HepG2 (cell line): ENCODE data around the gene PXDC1. TPM values are rescaled to one million over a fixed set of nuclear protein-coding genes. Genes with fewer than 3 reads are reported as not detected.

Experiments
- AFF4 ChIP-seq: sonication (generic); formaldehyde crosslinking; IDR thresholded peaks from 2 replicates; pipeline ENCODE4 v1.4.0; 2020; ENCODE audit warnings: missing genetic modification reagents
- ATF1 ChIP-seq: IDR thresholded peaks from 2 replicates; pipeline ENCODE4 v1.6.1; 2016; ENCODE audit warnings: mild to moderate bottlenecking, control low read depth
- ESRRA ChIP-seq: sonication (generic); formaldehyde crosslinking; IDR thresholded peaks from 2 replicates; pipeline ENCODE4 v1.5.1; 2020; ENCODE audit warnings: mild to moderate bottlenecking, low read depth, missing genetic modification reagents
- HDAC1 ChIP-seq: sonication (generic); formaldehyde crosslinking; IDR thresholded peaks from 2 replicates; pipeline ENCODE4 v1.5.1; 2020; ENCODE audit warnings: mild to moderate bottlenecking, missing genetic modification reagents
- MXD1 ChIP-seq: sonication (generic); formaldehyde crosslinking; IDR thresholded peaks from 2 replicates; pipeline ENCODE4 v1.4.0; 2020; ENCODE audit warnings: mild to moderate bottlenecking, missing genetic modification reagents
- YY1 ChIP-seq: IDR thresholded peaks from 2 replicates; pipeline ENCODE4 v1.6.1; 2011; ENCODE audit warnings: low read length, low read depth, moderate library complexity, mild to moderate bottlenecking; ENCODE audit not compliant: insufficient read depth, insufficient replicate concordance
- ZBTB25 ChIP-seq: IDR thresholded peaks from 2 replicates; pipeline ENCODE4 v1.6.1; 2018; ENCODE audit warnings: missing genetic modification reagents
- ZHX2 ChIP-seq, 2 experiments: sonication (generic) in 1 of 2; formaldehyde crosslinking in 1 of 2; IDR thresholded peaks; 2 replicates each; pipeline versions ENCODE4 v1.6.1 to v1.9.0; 2014 to 2022; ENCODE audit warnings: antibody characterized with exemption in 1 of 2, borderline replicate concordance in 1 of 2, inconsistent platforms in 1 of 2, low read depth in 1 of 2, missing genetic modification reagents in 1 of 2
- ZNF205 ChIP-seq: IDR thresholded peaks from 2 replicates; pipeline ENCODE4 v1.6.1; 2018; ENCODE audit warnings: missing biosample characterization, missing genetic modification reagents
- ZNF326 ChIP-seq: sonication (generic); formaldehyde crosslinking; IDR thresholded peaks from 2 replicates; pipeline ENCODE4 v1.4.0; 2020; ENCODE audit warnings: missing genetic modification reagents, borderline replicate concordance
- ZNF446 ChIP-seq: sonication (generic); formaldehyde crosslinking; IDR thresholded peaks from 2 replicates; pipeline ENCODE4 v1.5.0; 2020; ENCODE audit warnings: mild to moderate bottlenecking, missing genetic modification reagents
- ZNF552 ChIP-seq: sonication (generic); formaldehyde crosslinking; IDR thresholded peaks from 2 replicates; pipeline ENCODE4 v1.9.0; 2022; ENCODE audit warnings: missing genetic modification reagents, mild to moderate bottlenecking, borderline replicate concordance
- ZNF567 ChIP-seq: sonication (generic); formaldehyde crosslinking; IDR thresholded peaks from 2 replicates; pipeline ENCODE4 v1.8.1; 2023; ENCODE audit warnings: mild to moderate bottlenecking, missing genetic modification reagents, borderline replicate concordance
- ZNF800 ChIP-seq: sonication (generic); formaldehyde crosslinking; IDR thresholded peaks from 2 replicates; pipeline ENCODE4 v1.4.0; 2020; ENCODE audit warnings: missing genetic modification reagents
- polyA plus RNA-seq, 8 experiments: library from polyadenylated mRNA; depleted of rRNA in 3 of 8; stranded (reverse) in 7 of 8; unstranded in 1 of 8; fragments of >200 nt; fragmentation: Illumina TruSeq in 4 of 8; extraction: Trizol in 4 of 8; gene quantifications; 2 replicates each; pipeline versions ENCODE4 v1.2.1 to v1.2.3, GENCODE V29; 2011 to 2016; ENCODE audit warnings: low read depth in 4 of 8, missing spikeins in 1 of 8, mixed read lengths in 1 of 8; ENCODE audit not compliant: insufficient read depth in 1 of 8
- total RNA-seq, 5 experiments: library from RNA; depleted of rRNA; stranded (reverse); fragments of >200 nt; fragmentation: Illumina TruSeq; extraction: Trizol; gene quantifications; 2 replicates each; pipeline ENCODE4 v1.2.3, GENCODE V29; 2016; ENCODE audit warnings: low read depth in 1 of 5

PXDC1 gene
- total and polyA plus RNA-seq, 2 of the 13 experiments (the other 11 are each of a cell fraction or from before 2014, with no cell fraction given): 32.4 to 34.7 TPM

GRCh38 chr6:3751730-3752530, 417 bp upstream of the PXDC1 start (continued):
- TF ChIP-seq AFF4 (CRISPR knock-in tag) (no peak), YY1 (peak; percentile 51), ZNF326 (CRISPR knock-in tag) (0 out of 2 replicates have a peak, but pooled peaks have one; percentile 39), ZNF800 (CRISPR knock-in tag) (peak; percentile 50), ZBTB25 (CRISPR knock-in tag) (peak; percentile 87), HDAC1 (CRISPR knock-in tag) (no peak; the same call in none of the 2 replicates), ZNF205 (CRISPR knock-in tag) (0 out of 2 replicates have a peak, but pooled peaks have one; percentile 36), ATF1 (CRISPR knock-in tag) (no peak), MXD1 (CRISPR knock-in tag) (peak; percentile 50; the same call in 1 of the 2 replicates), ZNF446 (CRISPR knock-in tag) (peak; percentile 76; the same call in 1 of the 2 replicates), ESRRA (no peak; the same call in 1 of the 2 replicates), ZNF567 (CRISPR knock-in tag) (no peak), ZNF552 (peak; percentile 83), ZHX2 (IDR thresholded peaks at IDR 0.05; ENCODE audit: low read depth) (peak; percentile 8; the same call in 1 of the 2 replicates), ZHX2 (CRISPR knock-in tag; IDR thresholded peaks at IDR 0.05; ENCODE audit: borderline replicate concordance) (no peak)
